Endothelial cell (in vitro differentiated cells): ENCODE results near the gene ROPN1L. TPM values are rescaled to one million over a fixed set of nuclear protein-coding genes. Genes with fewer than 3 reads are reported as not detected.
A peak's percentile ranks its signal among the peaks of the same experiment; 100 is the strongest.

Experiments used
- DNase-seq: peaks from one replicate; pipeline ENCODE4 v3.0.0; 2021; ENCODE audit warnings: low spot score
- H3K27ac Mint-ChIP-seq: one replicate; pipeline ENCODE4 v1.8.0; 2021; ENCODE audit warnings: mixed read lengths, inconsistent platforms; ENCODE audit not compliant: unreplicated experiment
- H3K27me3 Mint-ChIP-seq: one replicate; pipeline ENCODE4 v1.8.0; 2021; ENCODE audit warnings: mild to moderate bottlenecking, moderate library complexity, mixed read lengths, inconsistent platforms; ENCODE audit not compliant: unreplicated experiment
- H3K36me3 Mint-ChIP-seq: one replicate; pipeline ENCODE4 v1.8.0; 2021; ENCODE audit warnings: mild to moderate bottlenecking, low read depth, mixed read lengths, inconsistent platforms; ENCODE audit not compliant: unreplicated experiment
- H3K4me1 Mint-ChIP-seq: one replicate; pipeline ENCODE4 v1.8.0; 2021; ENCODE audit warnings: mild to moderate bottlenecking, mixed read lengths, inconsistent platforms; ENCODE audit not compliant: unreplicated experiment
- H3K4me3 Mint-ChIP-seq: one replicate; pipeline ENCODE4 v1.8.0; 2021; ENCODE audit warnings: mild to moderate bottlenecking, mixed read lengths, inconsistent platforms; ENCODE audit not compliant: unreplicated experiment
- H3K9me3 Mint-ChIP-seq: one replicate; pipeline ENCODE4 v1.8.0; 2021; ENCODE audit warnings: mixed read lengths, inconsistent platforms; ENCODE audit not compliant: unreplicated experiment
- CTCF ChIP-seq: fragments of 200-600 bp; sonication (generic); IDR thresholded peaks from one replicate; pipeline ENCODE4 v1.5.0; 2021; ENCODE audit warnings: antibody characterized with exemption; ENCODE audit not compliant: unreplicated experiment
- total RNA-seq: library from RNA; stranded (reverse); fragmentation: NEBNext Ultra II Directional; extraction: Animal tissue kit (Norgen Biotek cat#: 25700); gene quantifications from one replicate; pipeline ENCODE4 v1.2.1, GENCODE V29; 2021; ENCODE audit not compliant: unreplicated experiment

The ROPN1L gene
- total RNA-seq, 1 donor from 2014 or later: 4.0 TPM

DNA sequence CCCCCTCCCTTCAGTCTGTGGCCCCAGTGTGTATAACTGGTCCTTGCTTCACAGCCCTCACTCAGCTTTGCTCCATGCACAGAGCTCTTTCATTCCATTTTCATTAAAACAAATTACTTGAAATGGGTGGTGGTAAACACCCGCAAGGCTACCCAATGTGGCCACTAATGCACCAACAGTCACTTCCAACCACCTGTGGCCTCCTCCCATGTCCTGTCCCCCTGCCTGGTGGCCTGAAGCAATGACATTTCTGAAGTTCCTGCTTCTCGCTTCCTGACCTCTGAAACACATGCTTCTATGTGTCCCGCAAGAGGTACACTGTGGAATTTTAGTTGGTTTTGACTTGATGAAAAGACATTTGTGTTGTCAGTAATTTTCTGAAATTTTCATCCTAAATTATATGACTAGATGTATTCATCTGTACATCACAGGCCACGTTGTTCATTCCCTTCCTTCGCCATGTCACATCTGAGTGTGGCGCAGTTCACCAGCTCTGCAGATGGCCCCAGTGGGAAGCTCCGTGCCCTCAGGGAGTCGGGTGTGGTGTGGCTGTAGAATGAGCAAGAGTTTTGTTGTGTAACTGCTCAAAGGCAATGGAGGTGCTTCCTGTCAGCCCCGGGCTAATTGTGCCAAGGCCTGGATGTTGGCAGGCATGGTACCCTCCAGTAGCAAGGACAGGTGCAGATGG lies 9.6 kb downstream of the ROPN1L start:
- no peaks in the 10 kb centered on the region for H3K9me3 Mint-ChIP-seq
- H3K27ac Mint-ChIP-seq: no peak overlapping the region
- no peak for TF ChIP-seq CTCF
- DNase-seq: no peak
- peaks cover 29% of the 10 kb centered on the region for H3K4me1 Mint-ChIP-seq
- H3K36me3 Mint-ChIP-seq: peaks cover 4% of the 10 kb centered on the region
- H3K4me3 Mint-ChIP-seq: no peak overlapping the region
- H3K27me3 Mint-ChIP-seq: peaks cover 11% of the 10 kb centered on the region

DNA sequence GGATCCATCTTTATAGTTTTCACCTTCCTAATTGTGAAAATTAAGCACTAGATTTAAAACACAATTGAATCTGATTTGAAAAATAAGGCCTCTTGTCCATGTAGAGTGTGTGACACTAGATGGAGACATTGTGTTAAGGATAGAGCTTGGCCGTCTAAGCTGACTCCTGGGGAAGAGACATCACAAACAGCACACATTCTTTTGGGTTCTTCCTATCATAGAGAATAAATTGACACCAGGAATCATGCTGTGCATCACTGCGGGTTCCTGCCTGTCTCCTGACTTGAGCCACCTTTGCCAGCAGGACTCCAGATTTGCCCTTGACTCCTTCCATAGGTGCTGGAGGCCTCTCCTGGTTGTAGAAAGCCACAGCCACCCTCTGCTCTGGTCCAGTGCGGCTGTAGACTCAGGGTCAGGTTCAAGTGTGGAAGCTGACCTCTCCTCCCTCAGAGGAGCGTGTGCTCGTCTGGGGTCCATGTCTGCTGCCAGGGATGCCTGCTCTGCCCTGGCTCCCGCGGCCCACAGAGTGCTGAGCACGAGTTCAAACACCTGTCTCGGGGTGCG lies 11.2 kb downstream of the ROPN1L start:
- H3K36me3 Mint-ChIP-seq: peaks cover 4% of the 10 kb centered on the region
- no peak overlapping the region for H3K27ac Mint-ChIP-seq
- no peak overlapping the region for H3K4me3 Mint-ChIP-seq
- DNase-seq: peak; percentile 26
- H3K27me3 Mint-ChIP-seq: peaks cover 8% of the 10 kb centered on the region
- no peaks in the 10 kb centered on the region for H3K9me3 Mint-ChIP-seq
- H3K4me1 Mint-ChIP-seq: peaks cover 33% of the 10 kb centered on the region
- peak; percentile 27 for TF ChIP-seq CTCF

GRCh38 chr5:10453545-10453944 lies 11.9 kb downstream of the ROPN1L start:
- H3K4me1 Mint-ChIP-seq: peaks cover 32% of the 10 kb centered on the region
- H3K27ac Mint-ChIP-seq: no peak overlapping the region

GRCh38 chr5:10454591-10455276 lies 13.1 kb downstream of the ROPN1L start:
- Mint-ChIP-seq H3K27me3 (peaks cover 14% of the 10 kb centered on the region), H3K4me3 (no peak overlapping the region), H3K27ac (no peak overlapping the region), H3K36me3 (peaks cover 4% of the 10 kb centered on the region), H3K4me1 (peaks cover 37% of the 10 kb centered on the region), H3K9me3 (no peaks in the 10 kb centered on the region)
- no peak for DNase-seq
- no peak for TF ChIP-seq CTCF

More at GRCh38 chr5:10453545-10453944, 11.9 kb downstream of the ROPN1L start:
- Mint-ChIP-seq H3K4me3 (no peak overlapping the region), H3K9me3 (no peaks in the 10 kb centered on the region), H3K36me3 (peaks cover 4% of the 10 kb centered on the region), H3K27me3 (peaks cover 7% of the 10 kb centered on the region)
- DNase-seq: no peak
- TF ChIP-seq CTCF: no peak

DNA sequence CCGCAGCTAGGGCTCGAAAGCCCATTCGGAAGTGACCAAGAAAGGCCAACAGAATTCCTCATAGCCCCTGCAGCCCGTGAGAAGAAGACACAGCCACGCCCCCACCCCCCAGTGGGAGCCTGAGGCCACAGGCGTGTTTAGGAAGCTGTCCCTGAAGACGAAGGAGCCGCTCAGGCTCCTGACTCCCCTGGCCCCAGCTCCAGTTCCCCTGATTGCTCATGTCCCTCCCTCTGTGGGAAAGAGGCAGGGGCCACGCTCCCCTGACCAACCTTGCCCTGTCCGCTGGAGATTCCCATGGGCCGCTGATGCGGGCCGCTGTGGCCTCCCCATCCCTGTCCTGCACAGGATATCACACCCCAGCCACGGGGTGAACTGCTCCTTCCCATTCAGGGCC lies 13.6 kb downstream of the ROPN1L start:
- Mint-ChIP-seq H3K27me3 (peaks cover 16% of the 10 kb centered on the region), H3K36me3 (peaks cover 4% of the 10 kb centered on the region), H3K9me3 (no peaks in the 10 kb centered on the region), H3K27ac (no peak overlapping the region), H3K4me3 (no peak overlapping the region), H3K4me1 (peaks cover 40% of the 10 kb centered on the region)
- TF ChIP-seq CTCF: no peak
- no peak for DNase-seq
